Measurements from ENCODE around the gene KIRREL3.

DNA sequence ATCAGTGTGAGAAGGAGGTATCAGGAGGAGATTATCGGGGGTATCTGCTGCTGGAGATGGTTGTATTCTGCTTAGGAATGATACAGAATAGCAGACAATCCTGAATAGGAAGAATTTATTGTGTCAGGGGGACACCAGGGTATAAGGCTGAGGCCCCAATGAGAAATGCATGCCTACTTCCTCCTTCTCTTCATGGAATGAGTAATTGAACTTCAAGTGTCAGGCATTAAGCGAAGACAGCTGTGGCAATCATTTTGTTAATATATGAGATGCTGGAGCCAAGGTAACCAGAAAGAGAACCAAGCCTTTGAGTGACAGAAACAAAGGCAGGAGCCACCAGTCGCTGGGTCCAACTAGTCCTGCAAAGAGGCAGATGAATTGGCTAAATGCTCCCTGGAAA lies 49.1 kb downstream of the KIRREL3 start:
- TF ChIP-seq CTCF (conservative IDR thresholded peaks at IDR 0.05; ENCODE audit: low read depth, low read length): no peak
- TF ChIP-seq EZH2 (IDR thresholded peaks at IDR 0.05; ENCODE audit: low read length, unreplicated experiment): no peak

Data from PC-3 (cell line).